GM19397 (cell line): ENCODE results near the gene MIR17HG.
"Not testable (repeated sequence)": the region's sequence is repeated elsewhere in the genome, so short reads cannot be mapped to it uniquely, and the experiment has no call there.

Experiments used
- ATAC-seq: cut with Tn5 transposase; IDR thresholded peaks from one replicate; pipeline ENCODE4 v1.9.1; 2021; ENCODE audit warnings: mild to moderate bottlenecking, moderate library complexity; ENCODE audit not compliant: unreplicated experiment

MIR17HG gene

DNA sequence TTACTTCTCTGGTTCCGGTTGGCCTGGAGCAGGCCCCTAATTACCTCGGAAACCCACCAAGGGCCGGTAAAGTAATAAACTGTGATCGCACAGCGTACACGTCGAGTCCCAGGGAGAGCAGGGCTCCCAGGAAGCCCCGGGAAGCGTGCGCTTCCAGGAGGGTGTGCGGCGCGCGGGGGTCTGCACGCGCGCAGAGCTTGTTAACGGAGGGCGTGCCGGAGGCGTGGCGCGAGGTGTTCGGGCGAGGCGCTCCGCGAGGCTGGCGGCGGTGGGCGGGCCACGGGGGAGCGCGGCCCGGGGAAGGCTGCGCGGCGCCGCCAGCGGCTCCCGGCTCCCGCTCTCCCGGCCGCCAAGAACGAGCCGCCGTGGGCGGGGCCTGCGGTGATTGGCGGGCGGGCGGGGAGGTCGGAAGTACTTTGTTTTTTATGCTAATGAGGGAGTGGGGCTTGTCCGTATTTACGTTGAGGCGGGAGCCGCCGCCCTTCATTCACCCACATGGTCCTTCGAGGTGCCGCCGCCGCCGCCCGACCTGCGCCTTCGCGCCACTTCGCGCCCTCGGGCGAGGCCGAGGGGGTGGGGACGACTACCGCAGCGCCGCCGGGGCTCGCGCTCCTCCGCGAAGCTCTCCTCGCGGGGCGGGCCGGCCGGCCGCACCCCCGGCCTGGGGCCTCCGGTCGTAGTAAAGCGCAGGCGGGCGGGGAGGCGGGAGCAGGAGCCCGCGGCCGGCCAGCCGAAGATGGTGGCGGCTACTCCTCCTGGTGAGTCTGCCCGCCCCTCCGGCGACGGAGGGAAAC is at the start of gene MIR17HG:
MIR17HG (plus strand) TSS at position 486 of the 794 bp plus-strand sequence.
- peak; percentile 54 for ATAC-seq

DNA sequence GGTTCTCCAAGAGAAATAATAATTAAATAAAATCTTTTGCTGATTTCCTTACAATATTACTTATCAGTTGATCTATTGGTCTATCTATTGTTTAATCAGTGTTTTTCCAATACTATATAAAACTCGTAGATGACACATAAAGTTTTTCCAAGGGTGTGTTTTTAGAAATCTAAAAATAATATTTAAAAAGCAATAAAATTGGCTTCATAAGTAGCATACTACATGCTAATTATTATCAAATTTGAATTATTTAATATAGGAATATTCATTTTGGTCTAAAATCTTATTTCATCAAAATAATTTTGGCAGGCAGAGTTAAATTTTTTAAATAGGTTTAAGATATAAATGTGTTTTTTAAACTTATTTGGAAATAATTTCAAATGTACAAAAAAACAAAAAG is 49.4 kb upstream of the MIR17HG start:
- ATAC-seq = no peak

DNA sequence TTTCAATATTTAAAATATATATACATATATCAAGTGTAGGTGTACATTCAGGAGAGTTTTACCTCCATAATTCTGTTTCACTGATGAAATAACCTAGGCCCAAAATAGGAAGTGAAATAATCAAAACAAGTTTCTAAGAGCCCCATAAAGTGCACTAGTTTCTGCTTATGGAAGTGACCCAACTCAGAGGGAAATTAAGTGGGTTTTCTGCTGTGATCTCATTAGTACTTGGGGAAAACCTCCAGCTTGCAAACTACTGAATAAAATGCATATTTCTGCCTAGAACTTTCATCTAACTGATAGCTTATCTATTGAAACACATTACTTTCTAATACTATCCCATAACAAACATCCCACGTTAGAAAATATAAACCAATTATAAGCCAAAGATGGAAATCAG is 45.4 kb upstream of the MIR17HG start:
- peak; percentile 84 for ATAC-seq

DNA sequence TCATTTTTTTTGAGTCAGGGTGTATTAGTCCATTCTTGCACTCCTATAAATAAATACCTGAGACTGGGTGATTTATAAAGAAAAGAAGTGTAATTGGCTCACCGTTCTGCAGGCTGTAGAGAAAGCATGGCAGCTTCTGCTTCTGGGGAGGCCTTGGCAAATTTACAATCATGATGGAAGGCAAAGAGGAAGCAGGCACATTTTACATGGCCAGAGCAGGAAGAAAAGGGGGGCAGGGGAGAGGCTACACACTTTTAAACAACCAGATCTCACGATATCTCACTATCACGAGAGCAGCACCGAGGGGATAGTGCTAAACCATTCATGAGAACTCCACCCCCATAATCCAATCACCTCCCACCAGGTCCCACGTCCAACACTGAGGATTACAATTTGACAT is 44.5 kb upstream of the MIR17HG start:
- no peak for ATAC-seq

DNA sequence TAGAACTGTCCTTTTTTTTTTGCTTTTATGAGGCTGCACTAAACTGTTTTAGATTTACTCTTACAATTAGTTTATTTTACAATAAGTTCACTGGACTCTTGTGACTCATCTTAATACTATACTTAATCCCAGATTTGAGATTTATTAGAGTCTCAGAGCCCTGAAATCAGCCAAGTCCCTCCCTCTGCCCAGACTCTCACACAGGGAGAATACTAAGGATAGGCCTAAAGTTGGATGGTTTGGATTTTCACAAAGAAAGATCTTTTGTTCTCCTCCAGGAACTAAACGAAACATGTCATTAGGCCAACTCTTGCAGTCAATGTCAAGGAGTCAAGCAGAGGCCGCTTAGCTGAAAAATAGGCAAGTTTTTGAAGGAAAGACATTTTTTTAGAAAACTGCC is 42.7 kb upstream of the MIR17HG start:
- ATAC-seq = no peak

DNA sequence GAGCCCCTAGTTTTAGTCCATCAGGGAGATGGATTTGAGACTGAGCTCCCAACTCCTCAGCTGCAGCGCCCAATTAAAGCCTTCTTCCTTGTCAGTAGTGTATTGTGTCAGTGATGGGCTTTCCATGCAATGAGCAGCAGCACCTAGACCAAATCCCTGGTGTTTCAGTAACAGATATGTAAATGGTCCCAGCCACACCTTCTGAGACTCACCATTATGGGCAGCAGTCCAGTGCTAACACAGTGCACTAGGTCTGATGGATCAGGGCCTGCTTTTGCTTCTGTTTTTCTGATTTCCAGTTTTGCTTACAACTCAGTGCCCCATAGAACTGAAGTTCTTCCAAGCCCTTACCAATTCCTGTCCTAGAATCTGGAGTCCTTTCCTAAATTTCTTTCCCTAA is 41.8 kb upstream of the MIR17HG start:
- ATAC-seq = no peak

DNA sequence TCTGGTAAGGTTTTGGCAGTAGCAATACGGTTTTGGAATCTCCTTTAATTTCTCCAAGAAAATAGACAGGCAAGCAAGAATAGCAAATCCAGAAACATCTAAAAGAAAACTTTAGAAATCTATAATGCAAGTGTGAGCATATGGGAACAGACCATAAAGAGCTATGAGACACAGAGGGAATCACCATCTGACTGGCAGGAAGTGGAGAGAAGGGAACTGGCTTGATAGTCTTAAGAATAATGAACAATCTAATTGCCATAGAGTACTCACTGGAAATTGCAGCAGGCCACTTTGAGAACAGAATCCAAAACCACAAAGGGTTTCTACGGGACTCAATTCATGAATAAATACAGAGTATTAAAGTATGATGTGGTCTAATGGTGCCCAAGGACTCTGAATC is 39.6 kb upstream of the MIR17HG start:
- no peak for ATAC-seq

DNA sequence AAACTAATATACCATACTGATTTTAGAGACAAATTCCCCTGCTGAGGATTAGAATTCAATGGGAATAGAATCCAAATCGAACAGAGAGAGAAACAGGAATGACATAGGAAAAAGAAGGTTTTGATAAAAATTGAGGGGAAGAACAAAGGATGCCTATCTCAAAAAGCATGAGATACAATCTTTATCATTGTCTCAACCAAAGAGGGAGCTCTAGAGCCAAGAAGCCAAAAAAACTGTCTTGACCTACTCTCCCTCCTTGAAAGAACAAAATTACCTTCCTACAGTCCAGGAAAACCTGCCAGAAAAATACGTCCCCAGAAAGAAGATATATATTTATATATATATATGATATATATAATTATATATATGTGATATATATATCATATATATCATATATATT is 39.2 kb upstream of the MIR17HG start:
- ATAC-seq = no peak

DNA sequence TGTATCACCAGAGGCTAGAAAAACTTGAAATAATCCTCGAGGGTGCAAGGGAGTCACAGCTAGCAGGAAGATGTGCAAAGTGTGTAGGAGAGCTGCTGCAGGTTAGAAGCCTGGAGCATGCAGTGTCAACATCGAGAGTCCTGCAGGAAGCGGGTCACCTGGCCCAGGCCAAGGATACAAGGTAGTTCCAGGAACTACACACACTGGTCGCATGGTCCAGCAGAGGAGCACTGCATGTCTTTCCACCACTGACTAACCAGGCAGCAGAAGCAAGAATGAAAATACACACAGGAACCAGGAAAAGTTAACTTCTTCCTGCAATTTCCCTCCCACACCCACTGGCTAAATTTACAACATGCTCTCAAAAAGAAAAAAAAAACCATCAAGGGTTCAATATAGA is 36.0 kb upstream of the MIR17HG start:
- ATAC-seq = no peak

DNA sequence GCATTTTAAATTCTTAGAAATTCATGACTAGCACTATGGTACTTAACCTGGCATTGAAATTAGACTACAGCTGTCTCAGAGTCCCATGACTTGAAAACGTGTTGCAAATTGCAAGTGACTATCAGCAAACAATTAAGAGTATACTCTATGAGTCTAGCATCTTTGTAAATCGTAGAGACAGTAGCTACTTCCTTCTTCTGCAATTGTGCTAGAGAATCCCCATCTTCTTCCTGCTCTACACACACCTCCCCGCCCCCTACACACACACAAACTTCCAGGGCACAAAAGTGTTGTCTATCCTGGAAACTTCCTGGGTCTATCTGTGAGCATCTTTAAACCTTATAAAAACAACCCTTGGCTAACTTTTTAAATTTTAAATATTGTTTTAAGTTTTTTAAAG is 35.2 kb upstream of the MIR17HG start:
- no peak for ATAC-seq

DNA sequence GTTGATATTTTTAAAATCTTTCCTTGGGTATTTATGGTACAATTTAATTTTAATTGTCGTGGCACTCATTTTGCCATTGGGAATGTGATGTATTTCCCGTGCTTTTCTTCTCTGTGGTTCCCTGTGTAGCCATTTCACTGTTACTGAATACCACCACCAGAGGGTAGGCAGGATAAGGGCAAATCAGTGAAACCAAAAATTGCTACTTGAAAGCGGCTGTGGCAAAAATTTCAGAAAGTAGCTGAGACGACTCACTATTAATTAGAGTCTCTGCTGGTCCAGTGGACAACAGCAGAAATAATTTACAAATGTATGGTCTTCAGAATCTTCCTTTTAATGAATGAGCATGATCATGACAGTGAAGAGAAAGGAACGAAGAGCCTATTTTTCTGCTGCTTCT is 34.4 kb upstream of the MIR17HG start:
- peak; percentile 76 for ATAC-seq

DNA sequence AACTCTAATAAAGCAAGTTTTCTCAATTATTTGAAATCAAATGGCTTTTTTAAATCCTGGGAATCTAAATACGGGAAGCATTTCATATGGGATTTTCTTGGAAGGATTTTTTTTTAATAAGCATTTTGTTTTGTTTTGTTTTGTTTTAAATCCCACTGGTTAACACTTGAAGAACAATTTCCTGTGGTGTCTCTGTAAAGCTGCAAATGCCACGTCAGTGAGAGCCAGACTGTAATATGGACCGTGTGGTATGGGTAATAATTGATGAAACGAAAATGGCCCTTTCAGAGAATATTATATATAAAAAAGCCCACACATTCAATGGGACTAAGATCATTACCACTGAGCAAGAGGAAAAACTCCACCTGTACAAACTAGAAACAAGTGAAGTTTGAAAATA is 33.9 kb upstream of the MIR17HG start:
- peak; percentile 63 for ATAC-seq

DNA sequence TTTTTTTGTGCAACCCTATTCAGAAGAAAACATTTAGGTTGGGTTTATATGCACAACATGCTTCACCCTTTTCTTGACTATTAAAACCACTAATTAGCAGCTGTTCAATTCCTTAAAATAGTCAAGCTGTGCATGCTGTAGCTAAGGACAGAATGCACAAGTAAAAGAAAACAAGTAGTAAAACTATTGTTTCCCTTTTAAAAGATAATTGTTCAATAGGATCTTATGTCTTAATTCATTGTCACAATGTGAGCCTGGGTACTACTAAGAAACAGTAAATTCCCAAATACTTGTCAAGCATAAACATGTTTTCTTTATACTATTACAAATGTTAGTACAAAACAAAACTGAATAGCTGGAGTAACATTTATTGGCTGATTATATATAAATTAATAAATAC is 32.6 kb upstream of the MIR17HG start:
- no peak for ATAC-seq

DNA sequence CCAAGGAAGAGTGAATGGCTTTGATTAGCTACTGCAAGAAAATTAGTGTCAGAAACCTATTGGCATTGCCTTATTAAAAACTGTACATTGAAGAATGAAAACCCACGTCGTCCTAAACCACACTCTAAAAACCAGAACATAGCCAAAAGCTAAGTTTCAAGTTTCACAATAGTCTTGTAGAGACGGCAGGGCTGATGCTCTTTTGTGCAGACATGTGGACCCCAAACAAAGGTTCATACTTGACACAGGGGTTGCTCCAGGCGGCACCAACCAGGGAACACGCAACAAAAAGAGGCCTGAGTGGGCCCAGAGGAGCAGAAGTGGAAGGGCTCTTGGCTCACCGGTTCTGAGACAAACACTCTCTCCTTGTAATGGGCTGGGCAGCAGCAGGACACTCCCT is 28.6 kb upstream of the MIR17HG start:
- no peak for ATAC-seq

DNA sequence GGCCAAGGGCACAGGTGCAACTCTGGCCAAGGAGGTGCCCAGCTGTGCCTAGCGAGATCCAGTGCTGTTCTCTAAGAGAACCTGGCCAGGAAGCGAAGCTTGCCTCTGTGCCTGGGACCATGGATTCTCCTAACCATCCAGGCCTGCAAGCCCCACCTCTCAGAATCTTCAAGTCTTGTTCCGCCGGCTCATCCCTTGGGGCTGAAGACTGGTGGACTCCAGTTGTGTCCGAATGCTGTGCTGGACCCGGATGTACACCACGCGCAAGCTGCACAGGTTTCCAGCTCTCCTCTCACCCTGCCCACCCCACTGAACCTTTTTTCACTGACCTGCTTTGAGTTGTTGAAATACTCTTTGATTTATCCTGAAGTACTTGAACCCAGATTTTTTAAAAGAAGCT is 27.5 kb upstream of the MIR17HG start:
- ATAC-seq = no peak

DNA sequence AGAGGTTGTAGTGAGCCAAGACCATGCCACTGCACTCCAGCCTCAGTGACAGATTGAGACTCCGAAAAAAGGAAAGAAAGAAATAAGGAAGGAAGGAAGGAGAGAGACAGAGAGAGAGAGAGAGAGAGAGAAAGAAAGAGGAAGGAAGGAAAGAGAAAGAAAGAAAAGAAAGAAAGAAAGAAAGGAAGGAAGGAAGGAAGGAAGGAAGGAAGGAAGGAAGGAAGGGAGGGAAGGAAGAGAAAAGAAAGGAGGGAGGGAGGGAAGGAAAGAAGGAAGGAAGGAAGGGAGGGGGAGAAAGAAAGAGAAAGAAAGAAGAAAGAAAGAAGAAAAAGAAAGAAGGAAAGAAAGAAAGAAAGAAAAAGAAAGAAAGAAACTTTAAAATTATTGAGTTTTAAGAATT is 26.5 kb upstream of the MIR17HG start:
- not testable (repeated sequence) for ATAC-seq

DNA sequence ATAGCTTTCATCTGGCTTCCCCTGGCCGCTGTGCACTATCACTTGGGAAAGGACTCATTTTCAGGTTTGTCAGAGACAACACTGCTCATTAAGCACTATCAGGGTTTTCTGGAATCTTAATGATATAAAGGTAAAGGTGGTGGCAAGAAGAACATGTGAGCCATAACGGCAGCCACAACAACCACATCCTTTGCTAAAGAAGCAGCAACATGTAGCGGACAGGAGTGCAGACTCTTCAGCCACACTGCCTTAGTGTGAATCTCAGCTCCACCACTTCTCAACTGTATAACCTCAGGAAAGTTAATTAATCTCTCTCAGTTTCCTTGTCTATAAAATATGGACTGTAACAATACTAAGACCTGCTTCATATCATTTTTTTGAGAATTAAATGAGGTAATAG is 24.1 kb upstream of the MIR17HG start:
- no peak for ATAC-seq

DNA sequence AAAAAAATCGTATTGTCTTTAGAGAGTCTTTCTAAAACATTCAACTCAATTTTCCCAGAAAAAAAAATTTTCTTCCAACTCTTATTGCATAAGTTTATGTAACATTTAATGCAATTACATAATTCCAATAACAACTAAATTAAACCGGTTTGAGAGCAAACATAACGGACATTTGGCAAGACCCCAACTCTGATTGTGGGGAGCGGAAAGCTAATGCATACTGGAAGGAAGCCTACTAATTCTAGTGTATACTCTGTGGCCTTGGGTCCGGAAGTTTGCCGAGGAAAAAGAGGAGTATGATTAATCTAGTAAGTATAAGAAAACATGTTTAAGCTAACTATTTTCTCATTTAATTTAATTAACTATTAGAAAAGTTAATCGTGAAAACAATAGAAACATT is 21.3 kb upstream of the MIR17HG start:
- no peak for ATAC-seq

DNA sequence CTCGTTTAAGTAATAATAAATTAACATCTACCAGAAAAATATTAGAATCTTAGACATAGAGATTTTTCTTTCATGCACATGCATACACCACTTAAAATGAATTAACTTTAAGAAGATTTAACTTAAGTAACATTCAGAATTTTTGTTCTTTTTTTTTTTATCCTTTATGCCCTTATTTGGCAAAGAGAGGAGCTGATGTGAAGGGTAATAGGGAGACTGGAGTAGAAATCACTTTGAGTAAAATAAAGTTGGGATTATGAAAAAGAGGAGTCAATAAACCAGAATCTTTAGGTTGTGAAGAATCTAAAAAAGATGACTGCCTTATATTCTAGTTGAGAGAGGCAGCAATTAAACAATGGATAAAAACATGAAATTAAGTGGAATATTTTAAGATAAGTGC is 18.8 kb upstream of the MIR17HG start:
- no peak for ATAC-seq

DNA sequence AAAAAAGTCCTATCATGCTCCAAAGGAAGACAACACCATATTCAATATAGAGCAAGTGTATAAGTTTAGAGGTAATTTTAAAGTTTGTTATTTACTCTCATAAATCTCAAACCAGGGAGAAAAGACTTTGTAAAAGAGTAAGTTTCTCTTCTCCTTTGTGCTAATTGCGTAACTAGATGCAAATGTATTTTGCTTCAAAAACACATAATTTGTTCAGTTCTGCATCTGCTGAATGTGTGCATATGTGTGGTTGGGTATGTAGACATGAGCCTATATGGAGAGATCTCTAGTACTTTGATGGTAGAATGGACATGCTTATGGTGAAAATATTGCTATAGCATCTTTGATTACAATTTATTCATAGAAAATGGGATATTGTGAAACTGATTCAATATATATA is 17.8 kb upstream of the MIR17HG start:
- ATAC-seq = peak; percentile 45

DNA sequence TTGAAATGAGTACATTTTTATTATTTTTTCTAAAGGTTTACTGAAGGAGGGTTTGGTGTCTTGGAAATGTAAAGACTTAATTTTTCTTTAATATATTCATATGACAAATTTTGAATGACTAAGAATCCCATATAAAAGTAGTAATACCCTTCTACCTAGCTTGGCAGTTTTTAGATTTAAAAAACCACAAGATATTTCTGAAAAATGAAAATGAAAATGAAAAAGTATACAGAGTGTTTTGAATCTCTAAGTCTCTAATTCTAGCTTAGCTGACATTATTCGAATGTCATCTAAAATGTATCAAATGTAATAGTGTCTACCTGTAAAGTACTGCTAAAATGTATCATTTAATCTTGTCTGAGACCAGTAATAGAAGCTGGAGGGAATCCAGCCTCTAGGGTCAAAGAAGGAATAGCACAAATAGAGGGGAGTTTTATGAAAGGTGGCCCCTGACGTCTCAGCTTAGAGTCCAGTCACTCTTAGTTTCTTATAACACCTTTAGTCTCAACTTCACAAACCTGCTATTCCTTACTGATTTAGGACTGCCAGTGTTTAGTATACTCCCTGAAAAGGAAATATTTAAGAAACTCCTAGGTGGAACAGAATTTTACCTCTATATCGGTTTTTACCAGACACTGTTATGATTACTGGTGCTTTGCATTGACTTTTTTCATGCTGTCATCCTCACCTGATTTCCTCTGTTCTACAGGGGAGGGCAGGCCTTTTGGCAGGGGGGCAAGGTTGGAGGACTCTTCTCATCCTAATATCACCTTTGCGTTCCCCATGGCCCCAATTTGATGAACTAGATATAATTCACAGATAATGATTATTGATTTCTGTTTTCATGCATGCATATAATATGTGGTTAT is 16.2 kb upstream of the MIR17HG start:
- peak; percentile 81 for ATAC-seq

DNA sequence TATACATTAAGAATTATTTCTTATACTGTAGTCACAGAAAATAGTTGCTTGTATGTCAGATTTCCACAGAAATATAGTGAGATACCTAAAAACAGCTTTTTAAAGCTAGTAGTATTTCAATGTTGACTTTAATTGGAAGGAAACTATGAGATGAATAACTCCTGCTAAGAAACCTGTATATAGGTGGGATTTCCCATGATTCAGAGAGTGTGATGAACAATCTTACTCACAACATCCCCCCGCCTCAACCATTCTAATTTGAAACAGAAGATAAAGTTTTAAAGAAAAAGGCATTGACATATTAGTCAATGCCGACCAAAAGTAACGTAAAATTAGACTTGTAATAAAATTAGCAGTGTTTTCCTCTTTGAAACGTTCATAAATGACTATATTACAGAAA is 1.4 kb upstream of the MIR17HG start:
- no peak for ATAC-seq
